Endothelial cell (in vitro differentiated cells): ENCODE results near the gene SPACA4. TPM values are rescaled to one million over a fixed set of nuclear protein-coding genes. Genes with fewer than 3 reads are reported as not detected.
"Not testable (repeated sequence)": the region's sequence is repeated elsewhere in the genome, so short reads cannot be mapped to it uniquely, and the experiment has no call there.

Experiments used
- DNase-seq: peaks from one replicate; pipeline ENCODE4 v3.0.0; 2021; ENCODE audit warnings: low spot score
- H3K27ac Mint-ChIP-seq: one replicate; pipeline ENCODE4 v1.8.0; 2021; ENCODE audit warnings: mixed read lengths, inconsistent platforms; ENCODE audit not compliant: unreplicated experiment
- H3K27me3 Mint-ChIP-seq: one replicate; pipeline ENCODE4 v1.8.0; 2021; ENCODE audit warnings: mild to moderate bottlenecking, moderate library complexity, mixed read lengths, inconsistent platforms; ENCODE audit not compliant: unreplicated experiment
- H3K36me3 Mint-ChIP-seq: one replicate; pipeline ENCODE4 v1.8.0; 2021; ENCODE audit warnings: mild to moderate bottlenecking, low read depth, mixed read lengths, inconsistent platforms; ENCODE audit not compliant: unreplicated experiment
- H3K4me1 Mint-ChIP-seq: one replicate; pipeline ENCODE4 v1.8.0; 2021; ENCODE audit warnings: mild to moderate bottlenecking, mixed read lengths, inconsistent platforms; ENCODE audit not compliant: unreplicated experiment
- H3K4me3 Mint-ChIP-seq: one replicate; pipeline ENCODE4 v1.8.0; 2021; ENCODE audit warnings: mild to moderate bottlenecking, mixed read lengths, inconsistent platforms; ENCODE audit not compliant: unreplicated experiment
- H3K9me3 Mint-ChIP-seq: one replicate; pipeline ENCODE4 v1.8.0; 2021; ENCODE audit warnings: mixed read lengths, inconsistent platforms; ENCODE audit not compliant: unreplicated experiment
- total RNA-seq: library from RNA; stranded (reverse); fragmentation: NEBNext Ultra II Directional; extraction: Animal tissue kit (Norgen Biotek cat#: 25700); gene quantifications from one replicate; pipeline ENCODE4 v1.2.1, GENCODE V29; 2021; ENCODE audit not compliant: unreplicated experiment
- TF ChIP-seq, protein P1 (sequence below): fragments of 200-600 bp; sonication (generic); IDR thresholded peaks from one replicate; pipeline ENCODE4 v1.5.0; 2021; ENCODE audit warnings: antibody characterized with exemption; ENCODE audit not compliant: unreplicated experiment

The SPACA4 gene
- total RNA-seq, 1 donor from 2014 or later: not detected

DNA sequence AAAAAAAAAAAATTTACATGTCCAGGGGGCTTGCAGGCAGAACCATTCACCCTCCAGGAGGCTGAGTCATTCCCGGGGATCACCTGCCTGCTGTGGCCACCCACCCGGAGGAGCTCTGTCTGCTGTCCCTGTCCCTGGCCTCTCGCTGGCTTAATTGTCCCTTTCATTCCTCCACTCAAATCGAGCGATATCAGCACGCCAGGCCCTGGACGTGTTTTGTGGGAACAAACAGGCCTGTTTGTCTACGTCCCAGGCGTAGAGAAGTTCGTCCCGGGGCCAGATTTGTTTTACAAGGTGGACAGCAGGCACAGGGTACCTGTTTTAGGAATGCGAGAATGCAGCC is 33.4 kb upstream of the SPACA4 start:
- TF ChIP-seq, protein P1, sequence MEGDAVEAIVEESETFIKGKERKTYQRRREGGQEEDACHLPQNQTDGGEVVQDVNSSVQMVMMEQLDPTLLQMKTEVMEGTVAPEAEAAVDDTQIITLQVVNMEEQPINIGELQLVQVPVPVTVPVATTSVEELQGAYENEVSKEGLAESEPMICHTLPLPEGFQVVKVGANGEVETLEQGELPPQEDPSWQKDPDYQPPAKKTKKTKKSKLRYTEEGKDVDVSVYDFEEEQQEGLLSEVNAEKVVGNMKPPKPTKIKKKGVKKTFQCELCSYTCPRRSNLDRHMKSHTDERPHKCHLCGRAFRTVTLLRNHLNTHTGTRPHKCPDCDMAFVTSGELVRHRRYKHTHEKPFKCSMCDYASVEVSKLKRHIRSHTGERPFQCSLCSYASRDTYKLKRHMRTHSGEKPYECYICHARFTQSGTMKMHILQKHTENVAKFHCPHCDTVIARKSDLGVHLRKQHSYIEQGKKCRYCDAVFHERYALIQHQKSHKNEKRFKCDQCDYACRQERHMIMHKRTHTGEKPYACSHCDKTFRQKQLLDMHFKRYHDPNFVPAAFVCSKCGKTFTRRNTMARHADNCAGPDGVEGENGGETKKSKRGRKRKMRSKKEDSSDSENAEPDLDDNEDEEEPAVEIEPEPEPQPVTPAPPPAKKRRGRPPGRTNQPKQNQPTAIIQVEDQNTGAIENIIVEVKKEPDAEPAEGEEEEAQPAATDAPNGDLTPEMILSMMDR: no peak
- peaks cover 2% of the 10 kb centered on the region for H3K4me1 Mint-ChIP-seq
- no peak for DNase-seq
- H3K36me3 Mint-ChIP-seq: no peaks in the 10 kb centered on the region
- H3K27ac Mint-ChIP-seq: no peak overlapping the region
- H3K9me3 Mint-ChIP-seq: no peaks in the 10 kb centered on the region
- H3K27me3 Mint-ChIP-seq: peaks cover 10% of the 10 kb centered on the region
- H3K4me3 Mint-ChIP-seq: no peak overlapping the region

DNA sequence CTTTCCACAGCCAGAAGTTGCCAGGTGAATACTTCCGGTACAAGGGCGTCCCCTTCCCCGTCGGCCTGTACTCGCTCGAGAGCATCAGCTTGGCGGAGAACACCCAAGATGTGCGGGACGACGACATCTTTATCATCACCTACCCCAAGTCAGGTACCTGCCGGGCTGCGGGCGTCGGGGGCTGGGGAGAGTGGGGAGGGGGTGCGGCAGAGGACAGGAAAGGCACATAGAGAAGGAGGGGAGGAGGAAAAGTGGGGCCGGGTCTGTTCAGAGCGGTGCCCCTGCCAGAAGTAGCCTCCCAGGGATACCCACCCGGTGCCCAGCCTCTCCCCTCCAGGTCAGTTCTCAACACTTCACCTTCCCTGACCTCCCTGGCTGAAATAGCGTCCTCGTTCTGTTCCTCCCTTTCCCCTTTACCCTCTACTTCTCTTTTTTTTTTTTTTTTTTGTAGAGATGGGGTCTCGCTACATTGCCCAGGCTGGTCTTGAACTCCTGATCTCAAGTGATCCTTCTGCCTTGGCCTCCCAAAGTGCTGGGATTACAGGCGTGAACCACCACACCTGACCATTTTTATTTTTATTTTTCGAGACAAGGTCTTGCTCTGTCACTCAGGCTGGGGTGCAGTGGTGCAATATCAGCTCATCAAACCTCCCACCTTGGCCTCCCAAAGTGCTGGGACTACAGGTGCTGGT is 30.5 kb upstream of the SPACA4 start:
- Mint-ChIP-seq H3K9me3 (no peaks in the 10 kb centered on the region), H3K36me3 (no peaks in the 10 kb centered on the region), H3K4me1 (peaks cover 2% of the 10 kb centered on the region), H3K27ac (no peak overlapping the region), H3K4me3 (no peak overlapping the region), H3K27me3 (peaks cover 8% of the 10 kb centered on the region)
- TF ChIP-seq, protein P1: no peak
- DNase-seq: no peak

DNA sequence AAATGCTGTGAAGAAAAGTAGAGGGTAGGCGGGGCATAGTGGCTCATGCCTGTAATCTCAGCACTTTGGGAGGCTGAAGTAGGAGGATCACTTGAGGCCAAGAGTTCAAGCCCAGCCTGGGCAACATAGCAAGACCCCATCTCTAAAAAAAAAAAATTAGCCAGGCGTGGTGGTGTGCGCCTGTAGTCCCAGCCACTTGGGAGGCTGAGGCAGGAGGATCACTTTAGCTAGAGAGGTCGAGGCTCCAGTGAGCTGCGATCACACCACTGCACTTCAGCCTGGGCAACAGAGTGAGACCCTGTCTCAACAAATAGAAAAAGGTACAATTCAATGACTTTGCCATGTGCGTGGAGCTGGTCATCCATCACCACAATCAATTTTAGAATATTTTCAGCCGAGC is 28.6 kb upstream of the SPACA4 start:
- not testable (repeated sequence) for H3K4me1 Mint-ChIP-seq, DNase-seq

DNA sequence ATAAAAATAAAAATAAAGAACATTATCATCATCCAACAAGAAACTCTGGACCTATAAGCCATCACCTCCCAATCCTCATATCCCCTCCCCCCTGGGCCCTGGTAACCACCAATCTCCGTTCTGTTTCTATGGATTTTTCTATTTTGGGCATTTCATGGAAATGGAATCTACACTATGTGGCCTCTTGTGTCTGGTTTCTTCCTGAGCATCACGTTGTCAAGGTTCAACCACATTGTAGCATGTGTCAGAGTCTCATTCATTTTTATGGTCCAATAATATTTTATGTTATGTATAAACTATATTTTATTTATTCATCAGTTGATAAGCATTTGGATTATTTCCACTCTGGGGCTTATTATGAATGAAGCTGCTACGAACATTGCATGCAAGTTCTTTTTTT is 27.7 kb upstream of the SPACA4 start:
- Mint-ChIP-seq H3K27ac (no peak overlapping the region), H3K9me3 (no peaks in the 10 kb centered on the region), H3K4me3 (no peak overlapping the region), H3K36me3 (no peaks in the 10 kb centered on the region), H3K27me3 (peaks cover 3% of the 10 kb centered on the region), H3K4me1 (peaks cover under 1% of the 10 kb centered on the region)
- TF ChIP-seq, protein P1: no peak
- no peak for DNase-seq

More for the DNA sequence above, 28.6 kb upstream of the SPACA4 start:
- not testable (repeated sequence) for H3K36me3 Mint-ChIP-seq, H3K27me3 Mint-ChIP-seq, H3K9me3 Mint-ChIP-seq, H3K4me3 Mint-ChIP-seq, H3K27ac Mint-ChIP-seq

DNA sequence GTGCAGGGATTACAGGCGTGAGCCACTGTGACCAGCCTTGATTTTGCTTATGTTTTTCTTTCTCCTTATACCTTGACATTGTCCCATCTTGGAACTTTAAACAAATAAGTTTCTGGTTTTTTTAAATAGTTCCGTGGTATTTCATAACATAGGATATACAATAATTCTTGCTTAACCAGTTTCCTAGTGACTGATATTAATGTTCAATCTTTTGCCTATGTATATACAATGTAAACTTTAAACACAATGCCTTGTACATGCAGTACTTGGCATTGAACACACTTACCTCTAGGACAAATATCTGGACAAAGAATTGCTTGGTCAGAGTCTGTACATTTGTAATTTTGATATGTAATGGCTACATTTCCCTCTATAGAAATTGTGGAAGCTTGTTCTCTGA is 24.4 kb upstream of the SPACA4 start:
- H3K27ac Mint-ChIP-seq: no peak overlapping the region
- H3K4me1 Mint-ChIP-seq: peaks cover 6% of the 10 kb centered on the region
- TF ChIP-seq, protein P1: no peak
- peaks cover 7% of the 10 kb centered on the region for H3K27me3 Mint-ChIP-seq
- no peaks in the 10 kb centered on the region for H3K36me3 Mint-ChIP-seq
- no peak for DNase-seq
- no peak overlapping the region for H3K4me3 Mint-ChIP-seq
- no peaks in the 10 kb centered on the region for H3K9me3 Mint-ChIP-seq
